K562 (cell line): ENCODE measurements around the gene SUMO3.

Experiments used
- BMI1 ChIP-seq: fragments of 150-350 bp; IDR thresholded peaks from 2 replicates; pipeline ENCODE4 v1.6.1; 2014; ENCODE audit warnings: low read length
- TARDBP ChIP-seq: fragments of 450-650 bp; IDR thresholded peaks from 2 replicates; pipeline ENCODE4 v1.6.1; 2016

DNA sequence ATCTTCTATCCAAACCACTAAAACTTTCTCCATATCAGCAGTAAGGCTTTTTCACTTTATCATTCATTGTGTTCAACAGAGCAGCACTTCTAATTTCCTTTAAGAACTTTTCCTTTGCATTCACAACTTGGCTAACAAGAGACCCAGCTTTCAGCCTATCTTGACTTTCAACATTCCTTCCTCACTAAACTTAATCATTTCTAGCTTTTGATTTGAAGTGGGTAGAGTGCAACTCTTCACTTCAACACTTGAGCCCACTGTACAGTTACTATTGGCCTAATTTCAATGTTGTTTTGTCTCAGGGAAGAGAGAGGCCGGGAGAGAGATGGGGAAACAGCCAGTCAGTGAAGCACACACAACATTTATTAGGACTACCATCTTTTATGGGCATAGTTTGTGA lies 18.2 kb downstream of the SUMO3 start:
- no peak for TF ChIP-seq TARDBP
- no peak for TF ChIP-seq BMI1
